ENCODE measurements around the gene TRMO. TPM values are rescaled to one million over a fixed set of nuclear protein-coding genes. Genes with fewer than 3 reads are reported as not detected.

The TRMO gene
- total and polyA plus RNA-seq, 2 of the 13 experiments (the other 11 are each of a cell fraction or from before 2014, with no cell fraction given): 8.7 to 18.6 TPM

GRCh38 chr9:97940233-97940632 is 17.9 kb upstream of the TRMO start (continued):
- TF ChIP-seq ZNF646 (CRISPR knock-in tag; IDR thresholded peaks at IDR 0.05): no peak
- no peak for TF ChIP-seq NCOA2 (CRISPR knock-in tag; IDR thresholded peaks at IDR 0.05)
- no peak for TF ChIP-seq ELF1 (CRISPR knock-in tag; IDR thresholded peaks at IDR 0.05)
- TF ChIP-seq ZNF563 (CRISPR knock-in tag; IDR thresholded peaks at IDR 0.05): no peak
- TF ChIP-seq FOSL1 (CRISPR knock-in tag; IDR thresholded peaks at IDR 0.05; ENCODE audit: borderline replicate concordance): no peak
- no peak for TF ChIP-seq ATF2 (CRISPR knock-in tag; IDR thresholded peaks at IDR 0.05)
- TF ChIP-seq, protein P1, sequence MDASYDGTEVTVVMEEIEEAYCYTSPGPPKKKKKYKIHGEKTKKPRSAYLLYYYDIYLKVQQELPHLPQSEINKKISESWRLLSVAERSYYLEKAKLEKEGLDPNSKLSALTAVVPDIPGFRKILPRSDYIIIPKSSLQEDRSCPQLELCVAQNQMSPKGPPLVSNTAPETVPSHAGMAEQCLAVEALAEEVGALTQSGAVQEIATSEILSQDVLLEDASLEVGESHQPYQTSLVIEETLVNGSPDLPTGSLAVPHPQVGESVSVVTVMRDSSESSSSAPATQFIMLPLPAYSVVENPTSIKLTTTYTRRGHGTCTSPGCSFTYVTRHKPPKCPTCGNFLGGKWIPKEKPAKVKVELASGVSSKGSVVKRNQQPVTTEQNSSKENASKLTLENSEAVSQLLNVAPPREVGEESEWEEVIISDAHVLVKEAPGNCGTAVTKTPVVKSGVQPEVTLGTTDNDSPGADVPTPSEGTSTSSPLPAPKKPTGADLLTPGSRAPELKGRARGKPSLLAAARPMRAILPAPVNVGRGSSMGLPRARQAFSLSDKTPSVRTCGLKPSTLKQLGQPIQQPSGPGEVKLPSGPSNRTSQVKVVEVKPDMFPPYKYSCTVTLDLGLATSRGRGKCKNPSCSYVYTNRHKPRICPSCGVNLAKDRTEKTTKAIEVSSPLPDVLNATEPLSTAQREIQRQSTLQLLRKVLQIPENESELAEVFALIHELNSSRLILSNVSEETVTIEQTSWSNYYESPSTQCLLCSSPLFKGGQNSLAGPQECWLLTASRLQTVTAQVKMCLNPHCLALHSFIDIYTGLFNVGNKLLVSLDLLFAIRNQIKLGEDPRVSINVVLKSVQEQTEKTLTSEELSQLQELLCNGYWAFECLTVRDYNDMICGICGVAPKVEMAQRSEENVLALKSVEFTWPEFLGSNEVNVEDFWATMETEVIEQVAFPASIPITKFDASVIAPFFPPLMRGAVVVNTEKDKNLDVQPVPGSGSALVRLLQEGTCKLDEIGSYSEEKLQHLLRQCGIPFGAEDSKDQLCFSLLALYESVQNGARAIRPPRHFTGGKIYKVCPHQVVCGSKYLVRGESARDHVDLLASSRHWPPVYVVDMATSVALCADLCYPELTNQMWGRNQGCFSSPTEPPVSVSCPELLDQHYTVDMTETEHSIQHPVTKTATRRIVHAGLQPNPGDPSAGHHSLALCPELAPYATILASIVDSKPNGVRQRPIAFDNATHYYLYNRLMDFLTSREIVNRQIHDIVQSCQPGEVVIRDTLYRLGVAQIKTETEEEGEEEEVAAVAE (CRISPR knock-in tag; IDR thresholded peaks at IDR 0.05; ENCODE audit: borderline replicate concordance): no peak
- TF ChIP-seq KAT7 (CRISPR knock-in tag; IDR thresholded peaks at IDR 0.05; ENCODE audit: borderline replicate concordance): no peak
